GM12878 (cell line): ENCODE data around the gene PRR5.

Source experiments
- CTCF ChIP-seq, 3 experiments: IDR thresholded peaks in 2 of 3; conservative IDR thresholded peaks in 1 of 3; 2 replicates each; pipeline ENCODE4 v1.5.1; 2011; ENCODE audit warnings: low read depth in 3 of 3, low read length in 3 of 3, mild to moderate bottlenecking in 3 of 3, control low read depth in 2 of 3, moderate library complexity in 2 of 3, inconsistent platforms in 1 of 3, mixed read lengths in 1 of 3; ENCODE audit not compliant: control insufficient read depth in 2 of 3, insufficient read depth in 1 of 3; ENCODE audit errors: extremely low read depth in 1 of 3
- EP300 ChIP-seq, 2 experiments: fragments of 150-350 bp in 1 of 2; IDR thresholded peaks; 2 replicates each; pipeline ENCODE4 v1.6.1; 2011 to 2012; ENCODE audit warnings: low read depth in 2 of 2, low read length in 2 of 2, borderline replicate concordance in 1 of 2, improper control_type of control experiment in 1 of 2, inconsistent platforms in 1 of 2; ENCODE audit not compliant: control insufficient read depth in 1 of 2
- IRF3 ChIP-seq: fragments of 450-650 bp; IDR thresholded peaks from 2 replicates; pipeline ENCODE4 v1.6.1; 2014; ENCODE audit warnings: mild to moderate bottlenecking
- MTA3 ChIP-seq: IDR thresholded peaks from 2 replicates; pipeline ENCODE4 v1.6.1; 2012; ENCODE audit warnings: low read length, inconsistent platforms, borderline replicate concordance
- NFIC ChIP-seq: IDR thresholded peaks from 2 replicates; pipeline ENCODE4 v1.6.1; 2012; ENCODE audit warnings: low read depth, mild to moderate bottlenecking, inconsistent platforms, low read length, moderate library complexity
- NR2C2 ChIP-seq: IDR thresholded peaks from 2 replicates; pipeline ENCODE4 v1.6.1; 2011; ENCODE audit warnings: borderline replicate concordance, low read depth; ENCODE audit not compliant: control insufficient read depth, insufficient read length
- POLR2A ChIP-seq: IDR thresholded peaks from 2 replicates; pipeline ENCODE4 v1.6.1; 2011; ENCODE audit warnings: low read depth, mild to moderate bottlenecking, low read length
- SMAD1 ChIP-seq: fragments of 450-650 bp; IDR thresholded peaks from 2 replicates; pipeline ENCODE4 v1.6.1; 2018; ENCODE audit warnings: mild to moderate bottlenecking, low read depth; ENCODE audit not compliant: partially characterized antibody
- STAT3 ChIP-seq: IDR thresholded peaks from 2 replicates; pipeline ENCODE4 v1.6.1; 2011; ENCODE audit warnings: low read depth, low read length, improper control_type of control experiment
- YY1 ChIP-seq: IDR thresholded peaks from 2 replicates; pipeline ENCODE4 v1.6.1; 2011; ENCODE audit warnings: low read depth, mild to moderate bottlenecking, low read length
- ZNF24 ChIP-seq: fragments of 450-650 bp; IDR thresholded peaks from 2 replicates; pipeline ENCODE4 v1.6.1; 2017; ENCODE audit warnings: antibody characterized with exemption, mild to moderate bottlenecking

DNA sequence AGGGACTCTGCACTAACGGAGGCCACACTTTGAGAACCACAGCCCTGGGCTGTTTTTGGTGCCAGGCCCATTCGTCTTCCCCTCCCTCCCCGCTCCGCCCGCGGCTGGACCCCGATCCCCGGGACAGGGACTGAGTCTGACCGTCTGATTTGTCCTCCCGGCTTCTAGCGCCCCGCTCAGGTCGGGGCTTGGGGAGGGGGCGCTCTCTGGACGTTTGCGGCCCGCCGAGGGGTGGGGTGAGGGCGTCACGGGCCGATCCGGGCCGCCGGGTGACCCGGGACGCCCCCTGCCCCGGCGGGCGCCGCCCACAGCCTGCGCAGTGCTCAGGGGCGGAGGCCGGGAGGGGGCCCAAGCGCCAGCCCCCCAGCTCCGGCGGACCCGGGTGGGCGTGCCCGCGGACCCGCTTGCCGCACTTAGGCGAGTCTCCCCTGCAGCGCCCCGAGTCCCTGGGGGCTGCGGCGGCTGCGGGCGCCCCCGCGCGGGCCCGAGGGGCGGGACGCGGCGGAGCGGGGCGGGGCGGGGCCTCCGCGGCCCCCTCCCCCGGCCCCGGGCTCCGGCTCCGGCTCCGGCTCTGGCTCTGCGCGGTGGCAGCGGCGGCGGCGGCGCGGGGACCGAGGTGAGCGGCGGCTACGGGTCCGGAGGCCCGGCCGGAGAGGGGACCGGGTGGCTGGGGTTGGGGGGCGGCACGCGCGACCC, 33.7 kb upstream of the PRR5 start:
- TF ChIP-seq CTCF (IDR thresholded peaks at IDR 0.05 in 2 of 3, conservative IDR thresholded peaks at IDR 0.05 in 1 of 3; ENCODE audit: control insufficient read depth in 2 of 3, extremely low read depth in 1 of 3, insufficient read depth in 1 of 3, low read depth in 3 of 3, low read length in 3 of 3) (no peak), NR2C2 (no peak), MTA3 (no peak), ZNF24 (no peak), EP300 (IDR thresholded peaks at IDR 0.05; ENCODE audit: borderline replicate concordance in 1 of 2, control insufficient read depth in 1 of 2, low read depth in 2 of 2, low read length in 2 of 2) (no peak), POLR2A (no peak), NFIC (no peak), SMAD1 (no peak), IRF3 (no peak), STAT3 (no peak), YY1 (no peak)
